Measurements from ENCODE around the gene TRIM54.

The TRIM54 gene

GRCh38 chr2:27353762-27354596, 71.8 kb downstream of the TRIM54 start:
- DNase-seq (ENCODE audit: low read depth in 4 of 4, low spot score in 1 of 4) = no peak

GRCh38 chr2:27354597-27354927, 72.3 kb downstream of the TRIM54 start:
- DNase-seq (ENCODE audit: low read depth in 4 of 4, low spot score in 1 of 4) = no peak

GRCh38 chr2:27356056-27356381, 73.8 kb downstream of the TRIM54 start:
- DNase-seq (ENCODE audit: low read depth in 4 of 4, low spot score in 1 of 4) = no peak

- DNase-seq (ENCODE audit: low read depth in 4 of 4, low spot score in 1 of 4) = peak; percentile 80 to 86 (median 86)
These were observed 74.4 kb downstream of the TRIM54 start, which contains the start of gene GTF3C2 for GRCh38 chr2:27356382-27357181. TSS of gene GTF3C2 (minus strand) at chr2:27356764. CDS start at chr2:27343554, 13,210 bp downstream.

All from stimulated activated CD4-positive, alpha-beta T cell treated with anti-CD3 and anti-CD28 coated beads, Interleukin-1b, Interleukin-23, amount 100 ng/mL, for 24 hours (primary cell).